ENCODE data around the gene GTF2A2. TPM values are rescaled to one million over a fixed set of nuclear protein-coding genes. Genes with fewer than 3 reads are reported as not detected.

GTF2A2 gene
- total and polyA plus RNA-seq, 10 of the 15 experiments (the other 5 are each of a cell fraction or from before 2014, with no cell fraction given): 89.2 to 565 (median 137) TPM

DNA sequence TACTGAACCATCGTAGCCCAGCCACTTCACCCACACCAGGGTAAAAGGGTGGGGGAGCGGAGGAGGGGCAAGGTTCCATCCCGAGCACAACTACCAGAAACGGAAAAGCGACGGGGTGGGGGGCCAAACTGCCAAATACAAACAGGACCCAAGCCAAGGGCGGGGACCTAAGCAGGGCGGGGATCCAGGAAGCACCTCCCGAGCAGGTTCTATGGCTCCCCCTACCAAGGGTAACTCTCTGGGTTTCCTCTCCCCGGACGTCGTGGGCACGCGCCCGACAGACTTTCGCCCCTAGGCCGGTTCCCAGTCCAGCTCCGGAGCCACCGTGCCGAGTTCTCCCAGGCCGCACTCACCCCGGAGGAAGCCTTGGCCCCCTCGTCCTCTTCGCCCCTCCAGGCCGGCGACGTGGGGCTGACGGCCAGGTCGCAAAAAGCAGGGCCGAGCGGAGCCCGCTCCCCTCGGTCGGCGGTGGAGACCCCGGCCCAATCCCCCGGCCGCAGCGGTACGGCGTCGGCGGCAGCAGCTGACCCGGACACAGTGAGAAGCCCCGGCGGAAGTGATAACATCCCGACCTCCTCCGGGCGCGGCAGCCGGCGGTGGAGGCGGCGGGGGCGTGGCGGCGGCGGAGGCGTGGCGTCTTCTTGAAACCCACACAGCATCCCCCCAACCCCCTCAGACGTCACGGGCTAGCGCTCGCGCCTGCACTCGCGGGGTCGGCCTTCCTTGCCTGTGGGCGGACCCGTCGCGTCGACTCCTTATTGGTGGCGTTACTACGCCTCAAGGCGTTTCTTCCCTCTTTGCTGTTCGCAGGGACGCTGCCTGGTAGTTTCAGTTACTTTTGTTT, 31.7 kb upstream of the GTF2A2 start, which contains the start of gene BNIP2 (continued):
- TF ChIP-seq, protein P1, sequence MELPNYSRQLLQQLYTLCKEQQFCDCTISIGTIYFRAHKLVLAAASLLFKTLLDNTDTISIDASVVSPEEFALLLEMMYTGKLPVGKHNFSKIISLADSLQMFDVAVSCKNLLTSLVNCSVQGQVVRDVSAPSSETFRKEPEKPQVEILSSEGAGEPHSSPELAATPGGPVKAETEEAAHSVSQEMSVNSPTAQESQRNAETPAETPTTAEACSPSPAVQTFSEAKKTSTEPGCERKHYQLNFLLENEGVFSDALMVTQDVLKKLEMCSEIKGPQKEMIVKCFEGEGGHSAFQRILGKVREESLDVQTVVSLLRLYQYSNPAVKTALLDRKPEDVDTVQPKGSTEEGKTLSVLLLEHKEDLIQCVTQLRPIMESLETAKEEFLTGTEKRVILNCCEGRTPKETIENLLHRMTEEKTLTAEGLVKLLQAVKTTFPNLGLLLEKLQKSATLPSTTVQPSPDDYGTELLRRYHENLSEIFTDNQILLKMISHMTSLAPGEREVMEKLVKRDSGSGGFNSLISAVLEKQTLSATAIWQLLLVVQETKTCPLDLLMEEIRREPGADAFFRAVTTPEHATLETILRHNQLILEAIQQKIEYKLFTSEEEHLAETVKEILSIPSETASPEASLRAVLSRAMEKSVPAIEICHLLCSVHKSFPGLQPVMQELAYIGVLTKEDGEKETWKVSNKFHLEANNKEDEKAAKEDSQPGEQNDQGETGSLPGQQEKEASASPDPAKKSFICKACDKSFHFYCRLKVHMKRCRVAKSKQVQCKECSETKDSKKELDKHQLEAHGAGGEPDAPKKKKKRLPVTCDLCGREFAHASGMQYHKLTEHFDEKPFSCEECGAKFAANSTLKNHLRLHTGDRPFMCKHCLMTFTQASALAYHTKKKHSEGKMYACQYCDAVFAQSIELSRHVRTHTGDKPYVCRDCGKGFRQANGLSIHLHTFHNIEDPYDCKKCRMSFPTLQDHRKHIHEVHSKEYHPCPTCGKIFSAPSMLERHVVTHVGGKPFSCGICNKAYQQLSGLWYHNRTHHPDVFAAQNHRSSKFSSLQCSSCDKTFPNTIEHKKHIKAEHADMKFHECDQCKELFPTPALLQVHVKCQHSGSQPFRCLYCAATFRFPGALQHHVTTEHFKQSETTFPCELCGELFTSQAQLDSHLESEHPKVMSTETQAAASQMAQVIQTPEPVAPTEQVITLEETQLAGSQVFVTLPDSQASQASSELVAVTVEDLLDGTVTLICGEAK (IDR thresholded peaks at IDR 0.05; ENCODE audit: borderline replicate concordance): peak; percentile 90
- TF ChIP-seq, protein P2, sequence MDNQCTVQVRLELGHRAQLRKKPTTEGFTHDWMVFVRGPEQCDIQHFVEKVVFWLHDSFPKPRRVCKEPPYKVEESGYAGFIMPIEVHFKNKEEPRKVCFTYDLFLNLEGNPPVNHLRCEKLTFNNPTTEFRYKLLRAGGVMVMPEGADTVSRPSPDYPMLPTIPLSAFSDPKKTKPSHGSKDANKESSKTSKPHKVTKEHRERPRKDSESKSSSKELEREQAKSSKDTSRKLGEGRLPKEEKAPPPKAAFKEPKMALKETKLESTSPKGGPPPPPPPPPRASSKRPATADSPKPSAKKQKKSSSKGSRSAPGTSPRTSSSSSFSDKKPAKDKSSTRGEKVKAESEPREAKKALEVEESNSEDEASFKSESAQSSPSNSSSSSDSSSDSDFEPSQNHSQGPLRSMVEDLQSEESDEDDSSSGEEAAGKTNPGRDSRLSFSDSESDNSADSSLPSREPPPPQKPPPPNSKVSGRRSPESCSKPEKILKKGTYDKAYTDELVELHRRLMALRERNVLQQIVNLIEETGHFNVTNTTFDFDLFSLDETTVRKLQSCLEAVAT (IDR thresholded peaks at IDR 0.05): no peak
- TF ChIP-seq TCF12 (IDR thresholded peaks at IDR 0.05; ENCODE audit: low read depth, low read length): peak; percentile 50; the same call in 1 of the 2 replicates
- no peak for TF ChIP-seq ZNF622 (IDR thresholded peaks at IDR 0.05)
- TF ChIP-seq CBFB (IDR thresholded peaks at IDR 0.05; ENCODE audit: low read depth): 0 out of 2 replicates have a peak, but pooled peaks have one; percentile 16
- TF ChIP-seq, protein P3, sequence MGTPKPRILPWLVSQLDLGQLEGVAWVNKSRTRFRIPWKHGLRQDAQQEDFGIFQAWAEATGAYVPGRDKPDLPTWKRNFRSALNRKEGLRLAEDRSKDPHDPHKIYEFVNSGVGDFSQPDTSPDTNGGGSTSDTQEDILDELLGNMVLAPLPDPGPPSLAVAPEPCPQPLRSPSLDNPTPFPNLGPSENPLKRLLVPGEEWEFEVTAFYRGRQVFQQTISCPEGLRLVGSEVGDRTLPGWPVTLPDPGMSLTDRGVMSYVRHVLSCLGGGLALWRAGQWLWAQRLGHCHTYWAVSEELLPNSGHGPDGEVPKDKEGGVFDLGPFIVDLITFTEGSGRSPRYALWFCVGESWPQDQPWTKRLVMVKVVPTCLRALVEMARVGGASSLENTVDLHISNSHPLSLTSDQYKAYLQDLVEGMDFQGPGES (IDR thresholded peaks at IDR 0.05): no peak
- no peak for TF ChIP-seq BRCA1 (IDR thresholded peaks at IDR 0.05; ENCODE audit: low read depth, low read length)
- peak; percentile 53; the same call in 1 of the 2 replicates for TF ChIP-seq RFX5 (IDR thresholded peaks at IDR 0.05; ENCODE audit: low read depth, low read length)
- TF ChIP-seq NR2C2 (IDR thresholded peaks at IDR 0.05; ENCODE audit: borderline replicate concordance, control insufficient read depth, insufficient read length, low read depth): peak; percentile 59
- TF ChIP-seq DPF2 (IDR thresholded peaks at IDR 0.05): peak; percentile 75; the same call in 1 of the 2 replicates
- TF ChIP-seq, protein P4, sequence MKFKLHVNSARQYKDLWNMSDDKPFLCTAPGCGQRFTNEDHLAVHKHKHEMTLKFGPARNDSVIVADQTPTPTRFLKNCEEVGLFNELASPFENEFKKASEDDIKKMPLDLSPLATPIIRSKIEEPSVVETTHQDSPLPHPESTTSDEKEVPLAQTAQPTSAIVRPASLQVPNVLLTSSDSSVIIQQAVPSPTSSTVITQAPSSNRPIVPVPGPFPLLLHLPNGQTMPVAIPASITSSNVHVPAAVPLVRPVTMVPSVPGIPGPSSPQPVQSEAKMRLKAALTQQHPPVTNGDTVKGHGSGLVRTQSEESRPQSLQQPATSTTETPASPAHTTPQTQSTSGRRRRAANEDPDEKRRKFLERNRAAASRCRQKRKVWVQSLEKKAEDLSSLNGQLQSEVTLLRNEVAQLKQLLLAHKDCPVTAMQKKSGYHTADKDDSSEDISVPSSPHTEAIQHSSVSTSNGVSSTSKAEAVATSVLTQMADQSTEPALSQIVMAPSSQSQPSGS (IDR thresholded peaks at IDR 0.05; ENCODE audit: low read length): no peak
- TF ChIP-seq SREBF1 (IDR thresholded peaks at IDR 0.05; ENCODE audit: low read length): no peak
- no peak for TF ChIP-seq KDM1A (IDR thresholded peaks at IDR 0.05; ENCODE audit: borderline replicate concordance)
- peak; percentile 45 for TF ChIP-seq MEF2B (IDR thresholded peaks at IDR 0.05; ENCODE audit: partially characterized antibody, poor library complexity, severe bottlenecking)
- TF ChIP-seq, protein P5, sequence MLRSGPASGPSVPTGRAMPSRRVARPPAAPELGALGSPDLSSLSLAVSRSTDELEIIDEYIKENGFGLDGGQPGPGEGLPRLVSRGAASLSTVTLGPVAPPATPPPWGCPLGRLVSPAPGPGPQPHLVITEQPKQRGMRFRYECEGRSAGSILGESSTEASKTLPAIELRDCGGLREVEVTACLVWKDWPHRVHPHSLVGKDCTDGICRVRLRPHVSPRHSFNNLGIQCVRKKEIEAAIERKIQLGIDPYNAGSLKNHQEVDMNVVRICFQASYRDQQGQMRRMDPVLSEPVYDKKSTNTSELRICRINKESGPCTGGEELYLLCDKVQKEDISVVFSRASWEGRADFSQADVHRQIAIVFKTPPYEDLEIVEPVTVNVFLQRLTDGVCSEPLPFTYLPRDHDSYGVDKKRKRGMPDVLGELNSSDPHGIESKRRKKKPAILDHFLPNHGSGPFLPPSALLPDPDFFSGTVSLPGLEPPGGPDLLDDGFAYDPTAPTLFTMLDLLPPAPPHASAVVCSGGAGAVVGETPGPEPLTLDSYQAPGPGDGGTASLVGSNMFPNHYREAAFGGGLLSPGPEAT (IDR thresholded peaks at IDR 0.05; ENCODE audit: low read depth): peak; percentile 34; the same call in 1 of the 2 replicates
- no peak for TF ChIP-seq TCF3 (IDR thresholded peaks at IDR 0.05; ENCODE audit: borderline replicate concordance, insufficient read depth, low read depth, low read length)
- TF ChIP-seq MTA3 (IDR thresholded peaks at IDR 0.05; ENCODE audit: borderline replicate concordance, low read length): no peak
- TF ChIP-seq RB1 (IDR thresholded peaks at IDR 0.05; ENCODE audit: borderline replicate concordance): no peak
- no peak; the same call in 1 of the 2 replicates for TF ChIP-seq TBL1XR1 (IDR thresholded peaks at IDR 0.05; ENCODE audit: low read depth, low read length)
- no peak for TF ChIP-seq WRNIP1 (IDR thresholded peaks at IDR 0.05; ENCODE audit: borderline replicate concordance, low read depth, low read length)
